GM21529 (cell line): ENCODE measurements around the gene CD72.
A peak's percentile ranks its signal among the peaks of the same experiment; 100 is the strongest.
"Not testable (repeated sequence)": the region's sequence is repeated elsewhere in the genome, so short reads cannot be mapped to it uniquely, and the experiment has no call there.

Source experiments
- ATAC-seq: cut with Tn5 transposase; IDR thresholded peaks from one replicate; pipeline ENCODE4 v1.9.1; 2021; ENCODE audit not compliant: unreplicated experiment

The CD72 gene

DNA sequence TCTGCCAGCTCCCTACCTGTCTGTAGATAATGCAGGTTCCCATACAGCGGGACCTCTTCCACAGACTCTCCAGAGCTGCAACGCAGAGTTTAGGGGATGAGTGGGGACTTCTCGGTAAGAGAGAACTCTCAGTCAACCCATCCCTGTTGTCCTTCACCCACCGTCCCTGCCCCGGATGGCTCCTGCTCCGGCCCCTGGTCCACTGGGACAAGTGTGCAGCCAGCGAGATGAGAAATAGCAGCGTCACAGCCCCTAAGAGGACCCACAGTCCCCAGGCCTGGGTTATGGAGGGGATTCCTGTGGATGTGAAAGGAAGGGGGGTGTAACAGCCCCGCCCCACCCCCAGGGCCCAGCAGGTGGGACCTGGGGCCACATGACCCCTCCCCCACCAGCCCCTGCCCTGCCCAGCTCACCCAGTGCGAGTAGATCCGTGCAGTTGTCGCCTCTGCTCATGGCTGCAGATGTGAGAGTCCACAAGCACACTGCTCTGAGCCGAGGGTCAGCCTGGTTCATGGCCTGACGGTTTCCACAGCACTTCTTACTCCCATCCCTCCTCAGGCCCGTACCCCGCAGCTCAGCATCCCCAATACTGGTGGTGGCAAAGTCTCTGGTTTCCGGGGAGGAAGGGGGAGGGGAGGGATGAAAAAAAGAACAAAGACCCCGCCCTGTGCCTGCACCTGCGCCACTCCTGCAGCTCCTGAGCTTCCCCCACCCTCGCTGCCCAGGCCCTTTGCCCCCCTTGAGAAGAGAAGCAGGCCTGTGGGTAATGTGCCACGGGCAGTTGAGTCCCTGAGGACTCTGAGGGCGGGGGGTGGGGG lies 32.3 kb upstream of the CD72 start, which contains the start of gene SIT1:
TSS of gene SIT1 (minus strand) at position 591 of the 818 bp plus-strand sequence. CDS start at position 513, 78 bp downstream.
- ATAC-seq = no peak

DNA sequence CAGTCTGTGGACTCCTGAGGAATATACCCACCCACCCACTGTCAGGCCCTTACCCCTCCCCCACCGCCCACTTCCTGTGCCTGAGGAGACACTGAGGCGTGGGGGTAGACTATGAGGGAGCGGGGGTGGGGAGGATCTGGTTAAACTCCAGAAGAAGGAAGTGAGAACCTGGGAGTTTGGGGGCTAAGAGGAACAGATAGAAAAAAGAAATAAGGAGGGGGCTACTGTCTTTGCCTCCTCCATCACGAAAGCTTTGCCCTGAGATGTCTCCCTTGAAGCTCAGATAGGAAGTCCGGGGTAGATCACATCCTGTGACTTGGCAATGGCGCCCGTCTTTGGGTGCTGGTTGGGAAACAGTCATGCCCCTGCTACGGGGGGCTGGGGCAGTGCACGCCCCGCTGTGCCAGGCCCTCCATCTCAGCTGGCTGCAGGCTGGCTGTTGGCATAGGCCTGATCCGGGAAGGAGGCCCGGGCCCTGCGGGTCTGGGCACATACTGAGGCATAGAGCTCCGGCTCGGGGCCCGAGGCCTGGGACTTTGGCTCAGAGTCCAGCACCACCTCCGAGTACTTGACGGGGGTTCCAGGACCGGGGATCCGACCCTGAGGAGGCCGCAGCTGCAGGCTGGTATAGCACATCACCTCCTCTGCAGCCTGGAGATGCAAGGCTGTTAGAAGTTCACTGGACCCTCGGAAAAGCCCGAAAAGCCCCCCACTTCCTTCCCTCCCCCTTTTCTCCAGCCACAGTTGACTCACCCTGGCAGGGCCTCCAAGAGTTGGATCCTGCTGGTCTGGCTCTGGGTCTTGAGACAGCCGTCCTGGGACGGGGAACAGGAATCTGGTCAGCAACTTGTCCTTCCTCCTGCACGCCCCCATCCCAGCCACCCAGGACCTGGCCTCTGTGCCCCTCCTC lies 31.5 kb upstream of the CD72 start:
- no peak for ATAC-seq

DNA sequence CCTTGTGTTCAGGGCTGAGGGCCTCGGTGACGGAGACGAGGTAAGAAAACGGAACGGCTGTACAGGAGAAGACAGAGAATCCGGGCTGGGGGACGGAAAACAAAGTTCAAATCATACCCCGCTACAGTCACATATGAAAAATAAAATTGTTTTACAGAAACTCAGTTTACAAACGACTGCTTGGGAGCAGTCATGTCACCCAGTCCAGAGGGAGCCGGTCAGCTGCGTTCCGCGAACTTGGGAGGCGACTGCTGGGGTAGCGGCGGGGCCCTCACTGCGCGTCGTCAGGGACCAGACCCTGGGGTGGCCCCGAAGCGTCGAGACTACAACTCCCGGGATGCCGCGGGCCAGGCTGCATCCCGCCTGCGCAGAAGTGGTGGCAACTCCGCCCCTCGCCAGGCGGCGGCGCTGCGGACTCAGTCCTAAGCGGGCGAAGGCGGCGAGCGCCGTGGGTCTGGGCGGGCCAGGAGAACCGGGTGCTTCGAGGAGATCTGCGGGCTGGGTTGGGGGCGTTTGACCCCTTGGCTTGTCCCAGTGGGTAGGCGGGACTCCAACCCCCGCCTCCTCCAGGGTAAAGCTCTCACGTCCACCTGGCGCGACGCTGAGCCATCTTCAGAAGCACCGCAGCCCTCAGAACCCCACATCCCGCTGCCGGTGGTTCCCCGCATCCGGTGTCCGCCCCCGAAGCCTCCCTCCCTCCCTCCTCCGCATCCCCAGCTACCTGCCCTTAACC lies 28.5 kb upstream of the CD72 start:
- peak; percentile 77 for ATAC-seq

DNA sequence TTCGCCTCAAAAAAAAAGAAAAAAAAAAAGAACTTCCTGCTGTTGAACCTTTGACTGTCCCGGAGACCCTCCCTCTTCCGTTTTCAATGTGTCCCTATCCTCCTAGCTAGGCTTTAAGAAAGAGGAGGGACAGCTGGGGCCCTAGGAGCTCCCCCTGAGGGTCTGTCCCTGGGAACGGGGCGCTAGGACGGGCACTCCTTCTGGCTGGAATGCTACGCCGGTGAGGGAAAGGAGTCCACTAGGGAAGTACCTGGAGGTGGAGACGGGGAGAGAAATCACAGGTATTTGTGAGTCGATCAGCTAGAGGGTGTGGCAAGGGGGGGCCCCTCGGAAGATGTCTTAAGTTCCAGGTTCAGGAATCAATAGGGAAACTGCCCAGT lies 27.9 kb upstream of the CD72 start:
- ATAC-seq = no peak

DNA sequence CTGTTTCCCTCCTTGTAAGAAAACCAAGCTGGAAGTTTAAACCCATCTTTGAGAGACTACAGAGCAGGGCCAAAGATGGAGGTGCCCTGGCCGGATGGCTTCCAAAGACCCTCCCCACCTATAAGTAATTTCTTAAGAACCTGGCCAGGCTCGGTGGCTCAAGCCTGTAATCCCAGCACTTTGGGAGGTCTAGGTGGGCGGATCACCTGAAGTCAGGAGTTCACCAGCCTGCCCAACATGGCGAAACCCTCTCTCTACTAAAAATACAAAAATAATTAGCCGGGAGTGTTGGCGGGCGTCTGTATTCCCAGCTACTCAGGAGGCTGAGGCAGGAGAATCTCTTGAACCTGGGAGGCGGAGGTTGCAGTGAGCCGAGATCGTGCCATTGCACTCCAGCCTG lies 27.5 kb upstream of the CD72 start:
- not testable (repeated sequence) for ATAC-seq

DNA sequence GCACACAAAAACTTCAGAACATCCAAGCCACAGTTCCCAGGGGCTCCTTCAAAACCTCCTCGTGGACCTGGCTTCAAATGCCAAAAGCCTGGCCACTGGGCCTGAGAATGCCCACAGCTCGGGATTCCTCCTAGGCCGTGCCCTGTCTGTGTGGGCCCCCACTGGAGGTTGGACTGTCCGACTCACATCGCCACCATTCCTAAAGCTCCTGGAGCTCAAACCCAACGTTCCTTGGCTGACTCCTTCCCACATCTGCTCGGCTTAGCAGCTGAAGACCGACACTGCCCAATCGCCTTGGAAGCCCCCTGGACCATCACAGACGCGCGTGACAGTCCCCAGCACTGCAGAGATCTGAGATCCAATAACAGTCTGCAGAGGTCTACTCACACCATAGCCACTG lies 24.8 kb upstream of the CD72 start:
- no peak for ATAC-seq

DNA sequence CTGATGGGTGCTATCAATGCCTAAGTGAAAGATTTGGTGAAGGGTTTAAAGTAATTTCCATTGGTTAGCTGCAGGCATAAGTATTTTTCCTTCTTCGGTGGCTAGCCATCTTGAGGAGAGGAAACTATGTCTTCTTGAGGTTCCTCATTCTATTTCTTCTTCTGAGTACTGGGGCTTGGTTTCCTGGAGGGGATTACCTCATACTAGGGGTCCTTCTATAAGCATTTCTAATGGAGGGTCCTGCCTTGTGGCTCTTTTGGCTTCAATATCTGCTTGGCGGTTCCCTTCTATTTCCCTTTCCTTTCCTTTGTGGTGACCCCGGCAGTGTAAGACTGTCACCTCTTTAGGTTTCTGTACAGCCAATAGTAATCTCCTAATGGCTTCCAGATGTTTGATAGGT lies 23.3 kb upstream of the CD72 start:
- not testable (repeated sequence) for ATAC-seq

DNA sequence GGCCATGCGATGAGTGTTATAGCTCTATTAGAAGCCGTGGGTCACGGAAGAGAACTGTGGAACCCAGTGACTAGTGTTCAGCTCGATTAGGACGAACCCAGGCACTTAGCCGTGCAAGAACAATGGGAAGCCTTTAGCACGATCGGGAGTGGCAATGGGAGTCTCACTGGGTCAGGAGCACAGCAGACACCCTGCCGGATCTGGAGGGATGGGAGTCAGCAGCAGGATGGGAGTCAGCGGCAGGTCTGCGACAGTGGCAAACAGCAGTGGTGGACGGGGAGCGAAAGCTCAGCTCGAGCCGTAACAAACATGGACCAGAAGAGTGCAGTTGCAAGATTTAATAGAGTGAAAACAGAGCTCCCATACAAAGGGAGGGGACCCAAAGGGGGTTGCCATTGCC lies 22.2 kb upstream of the CD72 start:
- not testable (repeated sequence) for ATAC-seq

DNA sequence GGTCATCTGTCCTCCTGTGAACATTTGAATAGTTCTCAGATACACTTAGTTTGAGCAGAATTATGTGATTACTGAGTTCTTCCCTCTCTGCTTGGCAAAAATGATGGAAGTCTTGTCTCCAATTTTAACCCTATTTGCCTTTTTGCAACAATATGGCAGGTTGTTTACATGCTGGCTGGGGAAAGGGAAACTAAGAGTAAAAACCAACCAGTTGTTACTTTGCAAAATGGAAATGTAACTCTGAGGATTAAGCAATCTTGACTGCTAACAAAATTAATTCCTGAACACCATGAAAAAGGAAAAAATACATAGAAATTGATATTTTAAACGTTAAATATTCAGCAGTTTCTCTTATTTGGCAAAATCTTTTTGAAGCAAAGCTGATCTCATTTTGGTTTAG lies 21.4 kb upstream of the CD72 start:
- ATAC-seq = no peak

DNA sequence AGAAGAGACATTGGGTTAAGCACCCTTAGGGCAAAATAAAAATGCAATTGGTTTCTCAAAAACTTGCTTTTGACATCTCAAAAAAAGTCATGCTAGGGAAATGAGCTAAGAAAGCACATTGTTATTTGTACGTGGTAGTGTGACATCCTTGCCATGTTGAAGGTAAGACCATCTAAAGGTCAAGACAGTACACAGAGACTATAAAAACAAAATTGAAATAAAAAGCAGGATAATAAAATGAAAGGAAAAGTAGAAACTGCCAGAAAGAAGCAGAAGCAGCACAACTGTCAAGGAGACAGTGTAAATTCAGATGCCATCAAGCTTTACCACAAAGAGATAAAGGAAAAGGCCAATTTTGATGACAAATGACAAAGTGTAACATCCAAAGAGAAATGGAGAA lies 21.0 kb upstream of the CD72 start:
- ATAC-seq = not testable (repeated sequence)

DNA sequence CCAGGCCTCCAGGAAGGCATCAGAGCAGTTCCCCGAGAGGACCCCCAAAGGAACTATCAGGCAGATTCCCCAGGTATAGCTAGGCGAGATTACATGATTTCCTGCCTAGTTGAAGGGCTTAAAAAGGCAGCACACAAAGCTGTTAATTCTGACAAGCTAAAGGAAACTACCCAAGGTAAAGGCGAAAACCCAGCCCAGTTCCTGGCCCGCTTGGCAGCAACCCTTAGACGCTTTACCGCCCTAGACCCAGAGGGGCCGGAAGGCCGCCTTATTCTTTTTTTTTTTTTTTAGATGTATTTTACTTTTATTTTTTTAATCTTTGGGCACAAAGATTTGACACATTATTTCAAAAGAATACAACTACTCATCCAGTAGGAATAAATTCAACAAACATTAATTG lies 20.5 kb upstream of the CD72 start:
- ATAC-seq = not testable (repeated sequence)

DNA sequence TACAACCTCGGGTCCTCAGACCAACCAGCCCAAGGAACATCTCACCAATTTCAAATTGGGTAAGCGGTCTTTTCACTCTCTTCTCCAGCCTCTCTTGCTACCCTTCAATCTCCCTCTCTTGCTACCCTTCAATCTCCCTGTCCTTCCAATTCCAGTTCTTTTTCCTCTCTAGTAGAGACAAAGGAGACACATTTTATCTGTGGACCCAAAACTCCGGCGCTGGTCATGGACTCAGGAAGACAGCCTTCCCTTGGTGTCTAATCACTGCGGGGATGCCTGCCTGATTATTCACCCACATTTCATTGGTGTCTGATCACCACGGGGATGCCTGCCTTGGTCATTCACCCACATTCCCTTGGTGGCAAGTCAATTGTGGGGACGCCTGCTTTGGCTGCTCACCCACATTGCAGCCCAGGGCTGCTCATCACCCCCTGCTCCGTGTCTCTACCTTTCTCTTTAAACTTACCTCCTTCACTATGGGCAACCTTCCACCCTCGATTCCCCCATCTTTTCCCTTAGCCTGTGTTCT lies 19.3 kb upstream of the CD72 start:
- not testable (repeated sequence) for ATAC-seq

DNA sequence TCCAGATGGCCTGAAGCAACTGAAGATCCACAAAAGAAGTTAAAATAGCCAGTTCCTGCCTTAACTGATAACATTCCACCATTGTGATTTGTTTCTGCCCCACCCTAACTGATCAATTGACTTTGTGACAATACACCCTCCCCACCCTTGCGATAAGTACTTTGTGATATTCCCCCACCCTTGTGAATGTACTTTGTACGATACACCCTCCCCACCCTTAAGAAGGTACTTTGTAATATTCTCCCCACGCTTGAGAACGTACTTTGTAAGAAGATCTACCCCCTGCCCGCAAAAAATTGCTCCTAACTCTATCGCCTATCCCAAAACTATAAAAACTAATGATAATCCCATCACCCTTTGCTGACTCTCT lies 18.6 kb upstream of the CD72 start:
- not testable (repeated sequence) for ATAC-seq

DNA sequence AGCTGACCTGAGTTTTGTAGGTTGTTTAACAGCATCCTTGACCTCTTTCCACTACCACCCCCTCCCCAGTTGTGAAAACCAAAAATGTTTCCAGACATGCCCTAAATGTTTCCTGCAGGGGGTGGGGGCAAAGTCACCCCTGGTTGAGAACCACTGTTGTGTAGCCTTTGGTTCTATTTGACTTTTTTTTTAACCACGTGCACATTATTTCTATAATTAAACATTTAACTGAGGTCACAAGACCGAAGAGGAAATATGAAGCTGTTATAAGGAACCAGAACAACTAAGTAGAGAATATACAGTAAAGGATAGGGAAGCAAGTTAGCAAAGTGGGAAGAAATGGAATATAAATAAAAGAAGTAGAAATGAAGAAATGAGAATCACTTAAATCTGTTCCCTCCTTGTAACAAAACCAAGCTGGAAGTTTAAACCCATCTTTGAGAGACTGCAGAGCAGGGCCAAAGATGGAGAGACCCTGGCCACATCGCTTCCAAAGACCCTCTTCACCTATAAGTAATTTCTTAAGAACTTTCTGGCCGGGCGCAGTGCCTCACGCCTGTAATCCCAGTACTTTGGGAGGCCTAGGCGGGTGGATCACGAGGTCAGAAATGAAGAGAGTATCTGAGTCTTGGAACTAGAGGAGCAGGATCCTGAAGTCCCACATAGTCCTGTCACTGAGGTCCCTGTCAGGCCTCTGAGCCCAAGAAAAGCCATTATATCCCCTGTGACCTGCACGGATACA lies 18.1 kb upstream of the CD72 start:
- no peak for ATAC-seq

DNA sequence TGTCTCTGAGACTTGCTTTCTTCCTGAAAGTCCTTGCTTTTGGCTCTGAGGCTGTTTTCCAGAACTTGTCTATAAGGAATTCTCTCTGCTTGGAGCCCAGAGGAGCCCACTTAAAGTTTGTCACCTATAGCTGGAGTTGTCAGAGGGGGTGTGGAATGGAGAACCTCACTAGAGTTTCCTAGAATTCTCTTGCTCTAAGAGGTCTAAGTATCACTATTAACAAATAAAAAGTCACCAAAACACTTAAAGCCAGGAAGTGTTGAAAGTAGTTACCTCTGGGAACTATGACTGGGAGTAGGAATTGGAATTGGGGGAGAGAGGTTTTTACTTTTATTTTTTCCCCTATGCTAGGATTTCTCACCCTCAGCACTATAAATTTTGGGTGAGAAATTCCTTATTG lies 17.5 kb upstream of the CD72 start:
- no peak for ATAC-seq

DNA sequence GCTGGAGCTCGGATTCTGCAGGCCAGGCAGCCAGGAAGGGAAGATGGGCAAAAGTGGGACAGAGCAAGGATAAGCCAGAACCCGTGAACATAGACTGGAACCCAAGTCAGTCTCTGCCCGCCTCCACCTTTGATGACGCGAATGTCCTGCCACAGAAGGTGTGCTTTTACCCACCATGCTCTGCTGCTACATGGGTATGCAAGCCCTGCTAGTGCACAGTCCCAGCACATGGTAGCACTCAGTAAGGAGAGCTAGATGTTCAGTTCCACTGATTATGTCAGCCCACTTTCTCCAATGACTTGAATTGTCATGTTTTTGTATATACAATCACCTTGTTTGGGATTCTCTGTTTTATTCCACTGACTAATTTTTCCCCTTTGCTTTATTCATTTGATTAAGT lies 11.4 kb upstream of the CD72 start:
- no peak for ATAC-seq

DNA sequence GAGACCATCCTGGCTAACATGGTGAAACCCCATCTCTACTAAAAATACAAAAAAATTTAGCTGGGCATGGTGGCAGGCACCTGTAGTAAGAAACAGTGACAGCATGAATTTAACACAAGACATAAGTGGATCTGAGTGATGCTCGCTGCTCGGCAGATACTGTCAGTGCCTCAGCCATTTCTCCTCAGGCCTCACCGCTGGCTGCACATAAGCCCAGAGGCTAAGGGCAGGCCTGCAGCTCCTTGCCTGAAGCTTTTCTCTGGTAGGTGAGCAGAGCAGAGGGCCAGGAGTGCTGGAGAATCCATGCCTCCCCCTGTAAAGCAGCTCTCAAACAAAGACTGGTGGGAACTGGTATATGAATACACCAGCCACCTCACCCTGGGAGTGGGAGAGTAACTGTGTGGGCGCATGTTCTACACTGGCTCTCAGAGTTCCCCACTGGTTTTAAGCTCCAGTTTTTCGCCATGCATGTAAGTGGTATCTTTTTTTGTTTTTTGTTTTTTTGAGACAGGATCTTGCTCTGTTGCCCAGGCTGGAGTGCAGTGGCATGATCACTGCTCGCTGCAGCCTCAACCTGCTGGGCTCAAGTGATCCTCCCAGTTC lies 10.3 kb upstream of the CD72 start:
- no peak for ATAC-seq

DNA sequence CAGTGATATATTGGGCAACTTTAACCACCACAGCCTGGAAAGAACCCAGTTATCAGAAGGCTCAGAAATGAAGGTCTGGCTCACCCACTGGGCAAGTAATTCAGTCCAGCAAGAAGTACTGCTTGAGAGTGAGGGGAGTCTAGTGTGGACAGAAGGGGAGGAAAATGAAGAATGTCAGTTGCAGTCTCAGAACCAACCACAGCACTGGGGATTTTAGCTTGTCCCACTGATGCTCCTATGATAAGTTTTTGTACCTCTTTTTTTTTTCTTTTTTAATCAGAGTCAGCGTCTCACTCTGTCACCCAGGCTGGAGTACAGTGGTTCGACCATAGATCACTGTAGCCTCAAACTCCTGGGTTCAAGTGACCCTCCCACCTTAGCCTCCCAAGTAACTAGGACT lies 9.4 kb upstream of the CD72 start:
- ATAC-seq = no peak

DNA sequence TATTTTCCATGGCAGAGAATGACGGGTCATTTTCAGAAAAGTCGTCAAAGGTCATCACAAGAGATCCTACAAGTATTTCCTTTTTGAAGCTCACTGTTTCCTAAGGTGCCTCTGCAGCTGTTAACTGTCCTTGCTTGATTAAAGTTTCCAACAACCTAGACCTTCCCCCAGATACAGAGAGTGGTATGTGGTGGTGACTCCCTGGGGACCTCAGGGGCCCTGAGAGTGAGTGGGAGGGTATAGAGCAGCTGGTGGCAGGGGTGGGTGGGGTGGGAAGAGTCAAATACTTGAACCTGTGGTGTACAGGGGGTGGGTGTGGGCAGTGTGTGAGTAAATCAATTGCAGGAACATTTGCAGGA lies 1.6 kb upstream of the CD72 start:
- peak; percentile 51 for ATAC-seq
